MM.1S (cell line): ENCODE results near the gene SCN10A.

Experiments
- DNase-seq: peaks from one replicate; pipeline ENCODE4 v3.0.0-alpha.2; 2015
- H2AFZ ChIP-seq: fragments of 300-600 bp; sonication (generic); 2 replicates; pipeline ENCODE4 v1.6.0; 2016; ENCODE audit warnings: antibody characterized with exemption, low read length
- H3F3A ChIP-seq: fragments of 300-600 bp; sonication (generic); 2 replicates; pipeline ENCODE4 v1.6.1; 2016; ENCODE audit warnings: mild to moderate bottlenecking, antibody characterized with exemption, low read length, moderate library complexity, mixed read lengths; ENCODE audit not compliant: insufficient read depth
- H3K27ac ChIP-seq: fragments of 300-600 bp; sonication (generic); 2 replicates; pipeline ENCODE4 v1.5.1; 2016; ENCODE audit warnings: mild to moderate bottlenecking, low read length
- H3K27me3 ChIP-seq: fragments of 300-600 bp; sonication (generic); replicated peaks from 2 replicates; pipeline ENCODE4 v1.6.0; 2016; ENCODE audit warnings: low read length; ENCODE audit not compliant: insufficient read depth
- H3K36me3 ChIP-seq: fragments of 300-600 bp; sonication (generic); replicated peaks from 2 replicates; pipeline ENCODE4 v1.6.1; 2016; ENCODE audit warnings: mild to moderate bottlenecking, low read length, mixed read lengths; ENCODE audit not compliant: insufficient read depth
- H3K4me1 ChIP-seq: fragments of 300-600 bp; sonication (generic); 2 replicates; pipeline ENCODE4 v1.6.1; 2016; ENCODE audit warnings: low read length, mixed read lengths
- H3K4me2 ChIP-seq: fragments of 300-600 bp; sonication (generic); 2 replicates; pipeline ENCODE4 v1.6.0; 2016; ENCODE audit warnings: low read depth, low read length
- H3K4me3 ChIP-seq: fragments of 300-600 bp; sonication (generic); 2 replicates; pipeline ENCODE4 v1.5.1; 2016; ENCODE audit warnings: low read length, mixed read lengths
- H3K79me2 ChIP-seq: fragments of 300-600 bp; sonication (generic); 2 replicates; pipeline ENCODE4 v1.6.1; 2016; ENCODE audit warnings: mixed run types, low read length, mixed read lengths
- H3K9ac ChIP-seq: fragments of 300-600 bp; sonication (generic); 2 replicates; pipeline ENCODE4 v1.6.1; 2016; ENCODE audit warnings: low read length, mixed read lengths
- H3K9me2 ChIP-seq: fragments of 300-600 bp; sonication (generic); replicated peaks from 2 replicates; pipeline ENCODE4 v1.6.1; 2016; ENCODE audit warnings: mild to moderate bottlenecking, low read length, mixed read lengths; ENCODE audit not compliant: insufficient read depth
- H3K9me3 ChIP-seq: fragments of 300-600 bp; sonication (generic); replicated peaks from 2 replicates; pipeline ENCODE4 v1.6.1; 2016; ENCODE audit warnings: mild to moderate bottlenecking, low read length, mixed read lengths; ENCODE audit not compliant: insufficient read depth
- H4K20me1 ChIP-seq: fragments of 300-600 bp; sonication (generic); 2 replicates; pipeline ENCODE4 v1.6.1; 2016; ENCODE audit warnings: mild to moderate bottlenecking, low read length, moderate library complexity, mixed read lengths; ENCODE audit not compliant: insufficient read depth
- EZH2 ChIP-seq: fragments of 300-600 bp; sonication (generic); optimal IDR thresholded peaks from 2 replicates; pipeline ENCODE3; 2017; ENCODE audit warnings: low read depth, mild to moderate bottlenecking, antibody characterized with exemption, low read length, mixed read lengths
- EZH2phosphoT487 ChIP-seq: fragments of 300-600 bp; sonication (generic); IDR thresholded peaks from 2 replicates; pipeline ENCODE4 v1.6.1; 2018; ENCODE audit warnings: antibody characterized with exemption, low read length
- TF ChIP-seq, protein P1 (sequence below): fragments of 300-600 bp; sonication (generic); IDR thresholded peaks from 2 replicates; pipeline ENCODE4 v1.5.1; 2016; ENCODE audit warnings: antibody characterized with exemption, low read length, mixed read lengths

Gene SCN10A

DNA sequence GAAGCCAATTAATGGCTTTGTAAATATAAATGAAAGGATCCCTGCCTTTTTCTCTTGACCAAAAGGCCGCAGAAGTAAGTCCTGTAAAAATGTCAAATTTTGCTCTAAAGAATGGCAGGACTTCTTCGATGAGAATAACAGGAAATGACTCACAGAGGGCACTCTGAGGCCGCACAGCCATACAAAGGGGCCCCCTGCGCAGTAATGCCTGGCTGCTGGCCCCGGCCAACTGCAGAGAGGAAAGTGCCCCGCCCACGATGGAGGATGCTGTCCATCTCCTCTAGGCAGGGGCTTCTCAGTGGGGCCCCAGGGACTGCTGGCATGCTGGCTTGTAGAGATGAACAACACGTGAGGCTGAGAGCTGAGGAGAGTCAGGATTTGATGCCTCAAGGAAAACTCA is 18.1 kb upstream of the SCN10A start:
- no peak overlapping the region for H3K4me3 ChIP-seq
- no peak overlapping the region for H2AFZ ChIP-seq
- no peaks in the 10 kb centered on the region for H4K20me1 ChIP-seq
- no peaks in the 10 kb centered on the region for H3K9me3 ChIP-seq
- H3K9me2 ChIP-seq, result no peaks in the 10 kb centered on the region
- no peaks in the 10 kb centered on the region for H3K4me1 ChIP-seq
- peak; percentile 41 for DNase-seq
- H3K9ac ChIP-seq, result no peak overlapping the region
- H3K36me3 ChIP-seq, result no peaks in the 10 kb centered on the region
- H3F3A ChIP-seq, result no peaks in the 10 kb centered on the region
- no peaks in the 10 kb centered on the region for H3K27me3 ChIP-seq
- H3K4me2 ChIP-seq, result no peak overlapping the region
- H3K79me2 ChIP-seq, result no peaks in the 10 kb centered on the region
- no peak overlapping the region for H3K27ac ChIP-seq
- TF ChIP-seq, protein P1, sequence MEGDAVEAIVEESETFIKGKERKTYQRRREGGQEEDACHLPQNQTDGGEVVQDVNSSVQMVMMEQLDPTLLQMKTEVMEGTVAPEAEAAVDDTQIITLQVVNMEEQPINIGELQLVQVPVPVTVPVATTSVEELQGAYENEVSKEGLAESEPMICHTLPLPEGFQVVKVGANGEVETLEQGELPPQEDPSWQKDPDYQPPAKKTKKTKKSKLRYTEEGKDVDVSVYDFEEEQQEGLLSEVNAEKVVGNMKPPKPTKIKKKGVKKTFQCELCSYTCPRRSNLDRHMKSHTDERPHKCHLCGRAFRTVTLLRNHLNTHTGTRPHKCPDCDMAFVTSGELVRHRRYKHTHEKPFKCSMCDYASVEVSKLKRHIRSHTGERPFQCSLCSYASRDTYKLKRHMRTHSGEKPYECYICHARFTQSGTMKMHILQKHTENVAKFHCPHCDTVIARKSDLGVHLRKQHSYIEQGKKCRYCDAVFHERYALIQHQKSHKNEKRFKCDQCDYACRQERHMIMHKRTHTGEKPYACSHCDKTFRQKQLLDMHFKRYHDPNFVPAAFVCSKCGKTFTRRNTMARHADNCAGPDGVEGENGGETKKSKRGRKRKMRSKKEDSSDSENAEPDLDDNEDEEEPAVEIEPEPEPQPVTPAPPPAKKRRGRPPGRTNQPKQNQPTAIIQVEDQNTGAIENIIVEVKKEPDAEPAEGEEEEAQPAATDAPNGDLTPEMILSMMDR, result no peak
- no peak for TF ChIP-seq EZH2phosphoT487
- no peak for TF ChIP-seq EZH2

DNA sequence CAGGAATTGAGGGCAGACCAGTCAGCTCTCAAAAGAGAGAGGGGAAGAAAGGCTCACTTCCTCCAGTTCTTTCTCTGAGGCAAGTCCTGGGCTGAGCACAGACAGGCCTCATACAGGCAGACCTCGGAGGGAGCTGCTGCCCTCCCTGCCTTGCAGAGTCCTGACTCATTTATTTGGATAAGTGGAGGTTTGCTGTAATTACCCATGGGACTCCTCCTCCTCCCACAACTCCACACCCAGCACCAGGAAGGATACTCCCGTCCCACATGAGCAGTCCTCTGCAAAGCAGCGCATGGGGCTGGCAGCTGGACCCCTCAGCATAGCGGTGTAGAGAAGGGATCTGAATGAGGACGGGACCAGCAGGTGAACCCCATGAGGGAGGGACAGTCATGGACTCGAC is 13.4 kb upstream of the SCN10A start:
- Histone ChIP-seq H3K9me3 (no peaks in the 10 kb centered on the region), H3K79me2 (no peaks in the 10 kb centered on the region), H3K4me3 (no peak overlapping the region), H3K27me3 (no peaks in the 10 kb centered on the region), H3F3A (no peaks in the 10 kb centered on the region), H3K9ac (no peak overlapping the region), H3K27ac (no peak overlapping the region), H2AFZ (no peak overlapping the region), H3K4me2 (no peak overlapping the region), H3K36me3 (no peaks in the 10 kb centered on the region), H3K9me2 (no peaks in the 10 kb centered on the region), H3K4me1 (no peaks in the 10 kb centered on the region), H4K20me1 (no peaks in the 10 kb centered on the region)
- TF ChIP-seq EZH2phosphoT487, result no peak
- TF ChIP-seq, protein P1, result no peak
- no peak for TF ChIP-seq EZH2
- DNase-seq, result no peak

DNA sequence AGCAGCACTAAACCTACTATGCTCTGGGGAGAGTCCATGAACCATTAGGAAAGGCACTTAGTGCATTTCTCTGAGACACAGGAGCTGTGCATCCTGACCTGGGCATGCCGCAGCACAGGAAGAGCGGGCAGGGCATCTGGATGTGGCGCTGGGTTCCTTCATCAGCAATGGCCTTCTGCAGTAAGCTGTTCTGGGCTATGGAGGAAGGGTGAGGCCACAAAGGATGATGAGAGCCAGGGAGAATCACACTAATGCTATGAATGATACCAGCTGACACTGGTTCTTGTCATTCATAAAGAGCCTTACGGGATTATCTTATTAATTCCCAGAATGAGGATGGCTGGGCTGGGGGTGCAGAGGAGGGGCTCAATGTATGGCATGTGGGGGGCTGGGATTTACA is 12.7 kb upstream of the SCN10A start:
- no peak overlapping the region for H3K9ac ChIP-seq
- H3K79me2 ChIP-seq, result no peaks in the 10 kb centered on the region
- no peaks in the 10 kb centered on the region for H3K27me3 ChIP-seq
- H3K27ac ChIP-seq, result no peak overlapping the region
- H3K4me3 ChIP-seq, result no peak overlapping the region
- H4K20me1 ChIP-seq, result no peaks in the 10 kb centered on the region
- no peak overlapping the region for H3K4me2 ChIP-seq
- H3K9me2 ChIP-seq, result no peaks in the 10 kb centered on the region
- no peaks in the 10 kb centered on the region for H3K4me1 ChIP-seq
- no peak overlapping the region for H2AFZ ChIP-seq
- no peaks in the 10 kb centered on the region for H3F3A ChIP-seq
- no peaks in the 10 kb centered on the region for H3K36me3 ChIP-seq
- TF ChIP-seq, protein P1, result no peak
- TF ChIP-seq EZH2, result no peak
- TF ChIP-seq EZH2phosphoT487, result no peak
- DNase-seq, result no peak
- H3K9me3 ChIP-seq, result no peaks in the 10 kb centered on the region
